Stimulated activated naive CD8-positive, alpha-beta T cell treated with anti-CD3 and anti-CD28 coated beads, Interleukin-15, amount 100 ng/mL, for 72 hours (primary cell): Measurements from ENCODE around the gene CBY3.
A peak's percentile ranks its signal among the peaks of the same experiment; 100 is the strongest.
"Not testable (repeated sequence)": the region's sequence is repeated elsewhere in the genome, so short reads cannot be mapped to it uniquely, and the experiment has no call there.

Experiments
- ATAC-seq: fragments of 150-1000 bp; cut with Tn5 transposase; 2 replicates; pipeline ENCODE4 v1.10.0; 2021; ENCODE audit warnings: mild to moderate bottlenecking, moderate library complexity
- DNase-seq, 2 donors: peaks; one replicate each; pipeline ENCODE4 v3.0.0; 2021 to 2022
- H3K27ac Mint-ChIP-seq, 2 donors: one replicate each; pipeline ENCODE4 v1.8.0; 2022; ENCODE audit warnings: mild to moderate bottlenecking in 2 of 2, mixed read lengths in 2 of 2, moderate library complexity in 2 of 2
- H3K27me3 Mint-ChIP-seq: one replicate; pipeline ENCODE4 v1.8.0; 2022; ENCODE audit warnings: mixed read lengths
- H3K4me1 Mint-ChIP-seq: one replicate; pipeline ENCODE4 v1.8.0; 2022; ENCODE audit warnings: mild to moderate bottlenecking, mixed read lengths
- H3K4me3 Mint-ChIP-seq, 2 donors: one replicate each; pipeline ENCODE4 v1.8.0; 2022; ENCODE audit warnings: mild to moderate bottlenecking in 2 of 2, mixed read lengths in 2 of 2, moderate library complexity in 1 of 2
- H3K9me3 Mint-ChIP-seq, 2 donors: one replicate each; pipeline ENCODE4 v1.8.0; 2022; ENCODE audit warnings: mixed read lengths in 2 of 2

Gene CBY3

GRCh38 chr5:179694561-179694960 lies 13.7 kb upstream of the CBY3 start:
- Mint-ChIP-seq H3K27ac (no peak overlapping the region), H3K9me3 (no peaks in the 10 kb centered on the region), H3K4me1 (peaks cover 19% of the 10 kb centered on the region), H3K4me3 (no peak overlapping the region), H3K27me3 (no peaks in the 10 kb centered on the region)
- ATAC-seq (no peak), DNase-seq (no peak)

- H3K27me3 Mint-ChIP-seq, H3K27ac Mint-ChIP-seq, H3K4me3 Mint-ChIP-seq, H3K9me3 Mint-ChIP-seq, ATAC-seq, DNase-seq, H3K4me1 Mint-ChIP-seq: not testable (repeated sequence)
Measured at GRCh38 chr5:179689212-179689611, 8.4 kb upstream of the CBY3 start.

- H3K4me1 Mint-ChIP-seq: peaks cover 46% of the 10 kb centered on the region
- no peak for DNase-seq
- ATAC-seq: no peak
- no peaks in the 10 kb centered on the region for H3K9me3 Mint-ChIP-seq
- no peaks in the 10 kb centered on the region for H3K27me3 Mint-ChIP-seq
- H3K4me3 Mint-ChIP-seq: peak overlapping the region; percentile 97 to 99
- peak overlapping the region in 1 of 2 donors; percentile 66 for H3K27ac Mint-ChIP-seq
Measured at GRCh38 chr5:179680014-179680779, 637 bp downstream of the CBY3 start.

GRCh38 chr5:179679014-179679674 lies 1.7 kb downstream of the CBY3 start:
- H3K4me3 Mint-ChIP-seq: peak overlapping the region; percentile 97 to 99
- peak overlapping the region; percentile 97 to 99 for H3K27ac Mint-ChIP-seq
- peak; percentile 74 for DNase-seq
- no peaks in the 10 kb centered on the region for H3K27me3 Mint-ChIP-seq
- peak; percentile 44 for ATAC-seq
- H3K9me3 Mint-ChIP-seq: no peaks in the 10 kb centered on the region
- H3K4me1 Mint-ChIP-seq: peaks cover 46% of the 10 kb centered on the region

GRCh38 chr5:179678223-179679013 lies 2.4 kb downstream of the CBY3 start:
- H3K27ac Mint-ChIP-seq: peak overlapping the region; percentile 97 to 99
- no peaks in the 10 kb centered on the region for H3K27me3 Mint-ChIP-seq
- peak overlapping the region; percentile 97 to 99 for H3K4me3 Mint-ChIP-seq
- ATAC-seq (peak; percentile 94), DNase-seq (peak; percentile 92 to 95)
- no peaks in the 10 kb centered on the region for H3K9me3 Mint-ChIP-seq
- peaks cover 46% of the 10 kb centered on the region for H3K4me1 Mint-ChIP-seq

- Mint-ChIP-seq H3K4me1 (peaks cover 7% of the 10 kb centered on the region), H3K27me3 (no peaks in the 10 kb centered on the region), H3K4me3 (no peak overlapping the region), H3K9me3 (no peaks in the 10 kb centered on the region), H3K27ac (no peak overlapping the region)
- ATAC-seq (peak; percentile 79), DNase-seq (peak in 1 of 2 donors; percentile 13)
Measured at GRCh38 chr5:179668391-179668790, 12.4 kb downstream of the CBY3 start.

- not testable (repeated sequence) for H3K27me3 Mint-ChIP-seq, H3K27ac Mint-ChIP-seq, ATAC-seq, H3K4me1 Mint-ChIP-seq, DNase-seq, H3K4me3 Mint-ChIP-seq, H3K9me3 Mint-ChIP-seq
Measured at GRCh38 chr5:179661647-179662046, 19.2 kb downstream of the CBY3 start.

- not testable (repeated sequence) for H3K27me3 Mint-ChIP-seq, H3K9me3 Mint-ChIP-seq, DNase-seq, H3K4me1 Mint-ChIP-seq
- Mint-ChIP-seq H3K4me3 (peak overlapping the region; percentile 85 to 88), H3K27ac (peak overlapping the region in 1 of 2 donors; percentile 28)
- ATAC-seq: peak; percentile 83
Measured at GRCh38 chr5:179658179-179658856, 22.5 kb downstream of the CBY3 start.

GRCh38 chr5:179657302-179658178 lies 23.3 kb downstream of the CBY3 start:
- H3K4me3 Mint-ChIP-seq, H3K27ac Mint-ChIP-seq, H3K27me3 Mint-ChIP-seq, H3K4me1 Mint-ChIP-seq, H3K9me3 Mint-ChIP-seq: not testable (repeated sequence)
- ATAC-seq (peak; percentile 95), DNase-seq (peak in 1 of 2 donors; percentile 26)

- not testable (repeated sequence) for H3K4me3 Mint-ChIP-seq, DNase-seq, H3K9me3 Mint-ChIP-seq, H3K27me3 Mint-ChIP-seq, H3K27ac Mint-ChIP-seq, H3K4me1 Mint-ChIP-seq, ATAC-seq
Measured at GRCh38 chr5:179653135-179653534, 27.7 kb downstream of the CBY3 start.

GRCh38 chr5:179650245-179650644 lies 30.6 kb downstream of the CBY3 start:
- not testable (repeated sequence) for H3K4me1 Mint-ChIP-seq, ATAC-seq, DNase-seq, H3K4me3 Mint-ChIP-seq, H3K27ac Mint-ChIP-seq, H3K9me3 Mint-ChIP-seq, H3K27me3 Mint-ChIP-seq

- not testable (repeated sequence) for H3K27me3 Mint-ChIP-seq, H3K4me3 Mint-ChIP-seq
Measured at GRCh38 chr5:179649166-179649703, 31.6 kb downstream of the CBY3 start.

GRCh38 chr5:179648410-179648809 lies 32.4 kb downstream of the CBY3 start:
- ATAC-seq: no peak
- H3K4me3 Mint-ChIP-seq: no peak overlapping the region

More at GRCh38 chr5:179649166-179649703, 31.6 kb downstream of the CBY3 start:
- not testable (repeated sequence) for ATAC-seq, DNase-seq, H3K4me1 Mint-ChIP-seq, H3K9me3 Mint-ChIP-seq, H3K27ac Mint-ChIP-seq

GRCh38 chr5:179644766-179645165 lies 36.1 kb downstream of the CBY3 start:
- H3K4me3 Mint-ChIP-seq, DNase-seq, ATAC-seq, H3K9me3 Mint-ChIP-seq, H3K27me3 Mint-ChIP-seq, H3K4me1 Mint-ChIP-seq, H3K27ac Mint-ChIP-seq: not testable (repeated sequence)

More at GRCh38 chr5:179648410-179648809, 32.4 kb downstream of the CBY3 start:
- no peaks in the 10 kb centered on the region for H3K9me3 Mint-ChIP-seq
- H3K27me3 Mint-ChIP-seq: no peaks in the 10 kb centered on the region
- H3K27ac Mint-ChIP-seq: no peak overlapping the region
- H3K4me1 Mint-ChIP-seq: no peaks in the 10 kb centered on the region
- DNase-seq: no peak
